HG03060 (cell line): Measurements from ENCODE around the gene ODAD4.

ENCODE experiments used
- ATAC-seq: cut with Tn5 transposase; IDR thresholded peaks from one replicate; pipeline ENCODE4 v1.9.1; 2021; ENCODE audit warnings: low read depth, moderate number of reproducible peaks; ENCODE audit not compliant: unreplicated experiment

ODAD4 gene

GRCh38 chr17:41930009-41930832, at the start of gene ODAD4:
TSS of gene ODAD4 (plus strand) at chr17:41930617. CDS start at chr17:41930724, 107 bp downstream.
- ATAC-seq, result peak; percentile 66

- no peak for ATAC-seq
Observed at GRCh38 chr17:41882756-41883155, 47.7 kb upstream of the ODAD4 start.

- no peak for ATAC-seq
Observed at GRCh38 chr17:41885733-41886132, 44.7 kb upstream of the ODAD4 start.

GRCh38 chr17:41888332-41888965, 42.0 kb upstream of the ODAD4 start:
- no peak for ATAC-seq

- no peak for ATAC-seq
Observed at GRCh38 chr17:41891135-41892020, 39.0 kb upstream of the ODAD4 start.

GRCh38 chr17:41892021-41892376, 38.4 kb upstream of the ODAD4 start:
- no peak for ATAC-seq

GRCh38 chr17:41893384-41893783, 37.0 kb upstream of the ODAD4 start:
- no peak for ATAC-seq

GRCh38 chr17:41894791-41895331, 35.6 kb upstream of the ODAD4 start:
- ATAC-seq, result no peak

- no peak for ATAC-seq
Observed at GRCh38 chr17:41895617-41896016, 34.8 kb upstream of the ODAD4 start.

- no peak for ATAC-seq
Observed at GRCh38 chr17:41896726-41897125, 33.7 kb upstream of the ODAD4 start.

GRCh38 chr17:41901646-41902045, 28.8 kb upstream of the ODAD4 start:
- ATAC-seq, result no peak

GRCh38 chr17:41904242-41904841, 26.1 kb upstream of the ODAD4 start:
- ATAC-seq, result no peak

GRCh38 chr17:41905172-41905571, 25.2 kb upstream of the ODAD4 start:
- no peak for ATAC-seq

- ATAC-seq, result no peak
Observed at GRCh38 chr17:41906465-41907184, 23.8 kb upstream of the ODAD4 start.

GRCh38 chr17:41907185-41907556, 23.2 kb upstream of the ODAD4 start:
- ATAC-seq, result no peak

- no peak for ATAC-seq
Observed at GRCh38 chr17:41907633-41908539, 22.5 kb upstream of the ODAD4 start.

GRCh38 chr17:41909088-41909487, 21.3 kb upstream of the ODAD4 start:
- ATAC-seq, result no peak

- no peak for ATAC-seq
Observed at GRCh38 chr17:41910701-41911391, 19.6 kb upstream of the ODAD4 start.
